ENCODE results near the gene XPC.
"Not testable (repeated sequence)": the region's sequence is repeated elsewhere in the genome, so short reads cannot be mapped to it uniquely, and the experiment has no call there.

DNA sequence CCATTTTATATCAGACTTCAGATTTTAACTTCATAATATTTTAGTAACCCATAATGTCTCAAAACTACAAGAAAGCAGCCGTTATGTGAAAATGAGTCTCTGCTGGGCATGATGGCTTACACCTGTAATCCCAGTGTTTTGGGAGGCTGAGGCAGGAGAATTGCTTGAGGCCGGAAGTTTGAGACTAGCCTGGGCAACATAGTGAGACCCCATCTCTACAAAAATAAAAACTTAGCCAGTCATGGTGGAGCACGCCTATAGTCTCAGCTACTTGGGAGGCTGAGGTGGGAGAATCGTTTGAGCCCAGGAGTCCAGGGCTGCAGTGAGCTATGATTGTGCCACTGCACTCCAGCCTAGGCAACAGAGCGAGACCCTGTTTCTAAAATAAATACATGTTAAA, 68.6 kb downstream of the XPC start:
- TF ChIP-seq, protein P1, sequence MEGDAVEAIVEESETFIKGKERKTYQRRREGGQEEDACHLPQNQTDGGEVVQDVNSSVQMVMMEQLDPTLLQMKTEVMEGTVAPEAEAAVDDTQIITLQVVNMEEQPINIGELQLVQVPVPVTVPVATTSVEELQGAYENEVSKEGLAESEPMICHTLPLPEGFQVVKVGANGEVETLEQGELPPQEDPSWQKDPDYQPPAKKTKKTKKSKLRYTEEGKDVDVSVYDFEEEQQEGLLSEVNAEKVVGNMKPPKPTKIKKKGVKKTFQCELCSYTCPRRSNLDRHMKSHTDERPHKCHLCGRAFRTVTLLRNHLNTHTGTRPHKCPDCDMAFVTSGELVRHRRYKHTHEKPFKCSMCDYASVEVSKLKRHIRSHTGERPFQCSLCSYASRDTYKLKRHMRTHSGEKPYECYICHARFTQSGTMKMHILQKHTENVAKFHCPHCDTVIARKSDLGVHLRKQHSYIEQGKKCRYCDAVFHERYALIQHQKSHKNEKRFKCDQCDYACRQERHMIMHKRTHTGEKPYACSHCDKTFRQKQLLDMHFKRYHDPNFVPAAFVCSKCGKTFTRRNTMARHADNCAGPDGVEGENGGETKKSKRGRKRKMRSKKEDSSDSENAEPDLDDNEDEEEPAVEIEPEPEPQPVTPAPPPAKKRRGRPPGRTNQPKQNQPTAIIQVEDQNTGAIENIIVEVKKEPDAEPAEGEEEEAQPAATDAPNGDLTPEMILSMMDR (conservative IDR thresholded peaks at IDR 0.05; ENCODE audit: low read length) = not testable (repeated sequence)
- not testable (repeated sequence) for TF ChIP-seq EZH2phosphoT487 (IDR thresholded peaks at IDR 0.05; ENCODE audit: borderline replicate concordance, low read depth, low read length)

All from OCI-LY7 (cell line).